Stimulated activated CD4-positive, alpha-beta T cell treated with anti-CD3 and anti-CD28 coated beads, TNF-alpha, amount 100 ng/mL, for 48 hours (primary cell): ENCODE data around the gene RASSF1.

ENCODE experiments used
- DNase-seq, 3 donors: peaks; one replicate each; pipeline ENCODE4 v3.0.0-alpha.2; 2020; ENCODE audit warnings: low read depth in 3 of 3

The RASSF1 gene

DNA sequence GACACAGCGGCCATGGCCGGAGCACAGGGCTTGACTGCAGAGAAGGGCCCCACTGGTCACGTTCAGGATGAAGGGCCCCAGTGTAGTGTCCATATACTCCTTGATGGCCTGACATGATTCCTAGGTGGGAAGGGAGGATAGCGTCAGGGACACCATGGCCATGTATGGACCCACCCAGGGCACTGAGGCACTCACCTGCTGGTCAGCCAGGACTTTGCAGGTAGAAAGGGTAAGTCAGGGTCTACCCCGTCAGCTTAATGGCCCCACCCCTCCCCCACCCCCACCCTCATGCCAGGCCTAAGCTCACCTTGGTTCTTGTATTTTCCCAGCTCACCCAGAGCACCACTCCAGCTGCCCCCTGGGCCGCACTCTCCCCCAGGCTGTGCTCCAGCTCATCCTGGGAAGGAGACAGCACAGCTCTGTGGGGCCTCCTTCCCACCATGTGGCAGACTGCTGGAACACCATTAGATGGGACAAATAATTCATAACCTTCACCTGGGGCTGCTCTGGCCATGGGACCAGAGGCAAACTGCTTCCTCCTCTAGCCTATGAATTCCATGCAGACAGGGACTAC, 39.9 kb downstream of the RASSF1 start:
- no peak for DNase-seq

DNA sequence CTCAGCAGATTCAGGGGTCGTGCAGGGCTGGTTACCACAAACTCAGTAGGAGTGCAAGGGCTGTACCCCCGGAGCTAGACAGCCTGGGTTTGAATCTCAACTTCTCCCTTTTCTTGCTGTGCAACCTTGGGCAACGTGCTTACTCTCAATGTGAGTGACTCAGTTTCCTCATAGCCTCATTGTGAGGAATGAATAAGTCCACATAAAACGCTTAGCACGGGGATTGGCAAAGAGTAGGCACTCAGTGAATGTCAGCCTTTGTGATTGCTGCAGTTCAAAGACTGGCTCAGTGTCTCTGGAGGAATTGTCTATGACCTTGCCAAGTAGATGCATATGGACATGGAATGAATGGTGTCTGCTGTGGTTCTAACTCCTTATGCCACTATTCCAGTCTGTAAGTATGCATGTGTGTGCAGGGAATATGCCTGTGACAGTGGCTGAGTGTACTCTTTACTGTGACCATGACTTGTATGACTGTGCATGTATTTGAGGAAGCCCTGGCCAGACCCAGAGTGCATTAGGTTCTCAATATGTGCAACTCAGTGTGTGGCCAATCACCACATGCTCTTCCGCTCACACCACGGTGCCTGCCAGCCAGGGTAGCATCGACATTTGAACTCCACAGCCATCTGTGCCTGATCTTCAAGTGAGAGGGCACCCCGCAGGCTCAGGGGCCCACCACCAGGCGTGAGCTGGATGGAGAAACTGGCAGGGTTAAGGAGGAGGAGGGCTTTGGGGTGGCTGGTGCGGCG, 40.5 kb downstream of the RASSF1 start:
- DNase-seq, result no peak

DNA sequence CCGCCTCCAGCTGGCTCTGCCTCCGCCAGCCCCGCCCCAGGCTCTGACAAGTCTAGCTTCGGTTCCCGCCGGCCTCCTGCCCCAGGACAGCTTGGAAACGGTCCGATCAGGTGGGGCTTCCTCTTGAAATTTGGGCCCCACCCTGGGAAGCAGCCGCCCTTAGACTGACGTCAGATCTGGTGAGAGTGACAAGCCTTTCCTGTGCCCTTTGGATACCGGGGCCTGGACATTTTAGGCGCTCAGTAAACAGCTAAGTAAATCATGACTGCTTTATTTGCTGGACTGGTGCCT, 41.1 kb downstream of the RASSF1 start:
- no peak for DNase-seq

DNA sequence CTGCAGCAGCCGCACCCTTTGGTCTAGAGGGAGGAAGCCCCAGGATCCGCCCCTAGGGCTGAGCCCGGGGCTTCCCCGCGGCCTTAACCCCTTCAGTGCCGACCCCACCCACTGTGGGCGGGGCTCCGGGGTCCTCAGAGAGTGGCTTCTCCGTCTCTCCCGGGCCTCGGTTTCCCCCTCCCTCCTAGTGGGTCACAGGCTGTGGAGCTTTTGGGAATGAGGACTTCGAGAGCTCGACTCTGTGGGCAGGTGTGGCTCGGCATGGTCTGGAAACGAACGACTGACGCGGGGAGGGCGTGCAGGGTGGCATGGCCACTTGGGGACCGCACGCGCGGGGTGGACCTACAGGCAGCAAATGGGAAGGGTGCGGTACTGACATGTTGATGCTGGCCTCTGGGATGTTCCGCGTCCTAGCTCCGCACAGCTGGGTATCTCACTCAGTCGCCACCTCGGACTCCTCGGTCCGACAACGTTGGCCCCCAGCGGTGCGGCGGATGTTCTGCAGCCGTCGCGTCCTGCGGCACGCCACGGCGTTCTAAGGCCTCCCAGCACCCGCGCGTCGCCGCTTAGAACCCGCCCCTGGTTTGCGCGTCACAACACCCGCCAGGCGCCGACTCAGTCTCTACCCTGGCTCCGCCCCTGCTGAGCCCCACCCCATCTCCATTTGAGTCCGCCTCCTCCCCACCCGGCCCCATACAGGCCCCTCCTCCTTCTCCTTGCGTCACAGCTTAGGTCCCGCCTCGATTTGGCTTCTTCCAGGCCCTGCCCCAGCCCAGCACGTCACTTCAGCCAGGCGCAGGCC, 41.6 kb downstream of the RASSF1 start, which contains the start of the genes HYAL3 and NAA80:
Gene HYAL3, minus strand, starts transcription at position 570 of the 802 bp plus-strand sequence. CDS start 3,803 bp downstream, outside the sequence.
Gene NAA80, minus strand, starts transcription at position 570 of the 802 bp plus-strand sequence. CDS start 1,942 bp downstream, outside the sequence.
- DNase-seq, result peak; percentile 97 to 99 (median 98)

DNA sequence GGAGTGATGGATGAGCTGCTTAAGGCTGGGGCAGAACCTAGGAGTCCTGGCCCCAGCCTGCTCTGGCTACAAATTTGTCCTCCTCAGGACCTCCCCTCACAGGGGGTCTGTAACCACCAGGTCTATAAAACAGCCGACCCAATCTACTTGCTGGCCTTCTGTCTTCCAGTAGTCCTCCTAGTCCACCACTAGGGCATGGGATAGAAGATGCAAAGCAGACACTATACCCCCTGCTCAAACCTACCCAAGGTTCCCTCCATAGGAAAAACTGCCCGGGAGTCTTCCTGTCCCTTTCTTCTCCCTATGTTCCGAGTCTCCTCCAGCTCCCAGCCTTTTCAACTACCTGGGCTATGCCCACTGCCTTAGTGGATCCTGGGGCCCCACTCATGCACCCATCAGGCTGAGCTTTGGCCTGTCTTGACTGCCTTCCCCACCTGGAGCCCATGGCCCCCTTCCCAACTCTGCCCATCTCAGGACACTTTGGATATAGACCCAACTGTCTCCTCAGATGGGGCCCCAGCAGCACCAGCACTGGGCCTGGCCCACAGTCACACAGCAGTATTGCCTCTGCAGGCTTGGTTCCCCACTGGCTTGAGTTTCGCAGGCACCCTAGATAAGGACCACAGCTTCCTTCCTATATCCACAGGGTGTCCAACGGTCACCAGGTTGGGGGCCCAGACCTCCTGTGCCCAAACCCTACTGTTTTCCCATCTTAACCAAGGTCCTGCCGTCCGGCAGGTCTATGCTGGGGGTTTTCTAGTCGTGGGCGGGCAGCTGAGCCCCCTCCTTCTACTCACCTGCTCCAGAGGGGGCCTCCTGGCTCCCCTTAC, 42.5 kb downstream of the RASSF1 start:
- no peak for DNase-seq

DNA sequence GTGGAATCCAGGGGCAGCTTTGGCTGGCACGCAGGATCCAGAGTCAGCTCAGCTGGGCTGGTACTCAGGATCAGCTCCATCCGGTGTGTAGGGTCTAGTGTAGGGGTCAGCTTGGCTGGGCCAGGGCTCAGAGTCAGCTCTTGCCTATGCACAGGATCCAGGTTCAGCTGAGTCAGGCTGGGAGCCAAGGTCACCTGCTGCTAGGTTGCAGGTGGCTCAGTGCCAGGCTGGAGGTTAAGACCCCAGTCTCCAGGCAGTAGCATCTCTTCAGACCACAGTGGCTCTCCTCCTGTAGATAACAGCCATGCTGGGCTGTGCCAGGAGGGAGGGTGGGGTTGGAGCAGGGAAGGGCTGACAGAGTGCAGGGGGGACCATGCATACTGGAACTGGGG, 43.3 kb downstream of the RASSF1 start:
- DNase-seq, result no peak

DNA sequence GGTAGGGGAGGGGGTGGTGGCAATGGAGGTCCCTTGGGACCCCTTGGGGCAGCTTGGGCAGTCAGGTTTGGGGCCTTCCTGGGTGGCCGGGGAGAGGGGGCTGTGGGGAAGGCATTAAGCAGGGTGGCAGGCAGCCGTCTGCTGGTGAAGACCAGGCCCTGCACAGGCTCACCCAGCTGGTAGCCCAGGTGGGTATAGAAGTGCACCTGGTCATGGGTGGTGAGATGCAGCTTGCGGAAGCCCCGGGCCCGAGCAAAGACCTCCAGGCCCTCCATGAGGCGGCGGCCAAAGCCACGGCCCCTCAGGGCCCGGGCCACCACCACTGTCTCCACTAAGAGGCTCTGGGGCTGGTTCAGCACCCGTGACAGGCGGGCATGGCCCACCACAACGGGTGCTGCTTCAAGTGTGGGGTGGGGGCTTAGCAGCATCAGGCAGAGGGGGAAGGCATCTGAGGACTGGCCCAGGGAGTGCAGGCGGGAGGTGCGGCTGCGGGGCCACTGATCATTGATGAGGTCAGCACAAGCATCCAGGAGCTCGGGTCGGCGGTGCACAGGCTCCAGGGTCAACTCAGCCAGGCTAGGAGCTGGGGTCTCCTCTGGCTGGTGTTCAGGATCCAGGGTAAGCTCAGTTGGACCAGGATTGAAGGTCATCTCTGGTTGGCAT, 43.8 kb downstream of the RASSF1 start:
- DNase-seq, result no peak

DNA sequence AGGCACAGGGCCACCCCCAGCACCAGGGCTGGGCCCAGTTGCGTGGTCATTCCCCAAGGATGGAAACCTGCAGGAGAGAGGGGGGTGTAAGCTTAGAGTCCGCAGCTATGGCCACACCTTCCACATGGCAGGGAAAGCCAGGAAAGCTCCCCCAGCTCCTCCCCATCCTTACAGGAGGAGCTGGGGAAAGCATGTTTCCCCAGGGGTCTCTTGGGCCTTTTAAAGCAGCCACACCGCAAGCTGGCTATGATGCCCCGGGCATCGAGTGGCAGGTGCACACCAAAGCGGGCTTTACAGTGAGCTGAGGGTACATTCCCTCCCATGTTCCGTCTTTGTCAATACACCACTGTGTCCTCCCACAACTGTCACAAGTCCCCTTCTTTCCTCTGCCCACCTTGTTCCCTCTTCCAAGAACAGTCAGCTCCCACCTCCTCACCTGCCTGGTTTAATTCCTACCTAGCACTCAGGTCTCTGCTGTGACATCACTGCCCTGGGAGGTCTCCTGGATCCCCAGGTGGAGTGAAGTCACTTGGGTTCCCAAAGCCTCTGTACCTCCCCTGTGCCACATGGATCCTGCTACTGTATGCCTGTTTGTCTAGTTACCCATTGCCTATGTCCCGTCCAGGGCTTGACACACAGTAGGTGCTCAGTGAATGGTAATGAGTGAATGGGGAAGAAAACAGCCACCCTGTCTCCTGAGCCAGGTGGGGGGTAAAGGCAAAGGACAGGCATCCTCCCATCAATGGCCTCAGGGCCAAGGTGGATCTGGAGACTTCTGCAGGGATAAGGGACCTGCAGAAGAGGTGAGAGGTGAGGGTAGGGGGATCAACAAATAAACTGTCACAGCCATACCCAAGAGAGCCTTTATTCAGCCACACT, 44.8 kb downstream of the RASSF1 start:
- DNase-seq, result no peak

DNA sequence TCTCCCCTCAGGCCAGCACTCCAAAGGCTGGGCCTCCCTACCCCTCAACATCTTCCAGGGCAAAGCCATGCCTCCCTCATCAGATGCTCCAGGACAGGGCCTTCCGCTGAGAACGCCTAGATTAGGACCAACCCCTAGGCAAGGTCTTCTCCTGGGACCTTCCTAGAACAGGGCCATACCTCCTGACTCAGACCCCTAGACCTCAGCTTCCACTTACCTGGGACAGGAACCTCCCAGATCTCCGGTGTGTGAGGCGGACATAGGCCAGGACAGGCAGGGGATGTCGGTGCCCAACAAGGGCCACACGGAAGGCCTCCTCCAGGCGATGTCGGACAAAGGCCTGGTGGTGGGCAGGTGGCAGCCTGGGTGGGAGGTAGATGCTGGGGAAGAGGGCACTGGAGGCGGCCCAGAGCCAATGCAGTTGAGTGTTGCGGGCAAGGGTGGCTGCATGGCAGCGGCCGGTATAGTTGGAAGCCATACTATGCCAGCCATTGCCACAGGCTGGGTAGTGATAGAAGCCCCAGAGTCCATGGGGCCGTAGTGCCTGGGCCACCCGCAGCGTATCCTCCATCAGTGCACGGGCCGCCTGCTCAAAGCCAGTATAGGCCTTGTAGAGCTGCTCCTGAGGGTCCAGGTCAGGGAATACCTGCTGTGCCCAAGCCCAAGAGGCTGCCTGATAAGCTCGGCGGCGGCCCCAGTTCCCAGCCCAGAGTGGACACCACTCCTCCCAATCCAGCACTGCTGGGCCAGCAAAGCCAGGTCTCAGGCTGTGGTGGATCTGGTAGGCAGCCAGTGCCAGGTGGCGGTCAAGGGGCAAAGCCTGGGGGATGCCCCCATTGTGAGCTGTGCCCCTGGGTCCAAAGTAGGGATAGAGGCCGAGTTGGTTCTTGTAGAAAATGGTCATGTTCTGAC, 45.9 kb downstream of the RASSF1 start:
- no peak for DNase-seq

DNA sequence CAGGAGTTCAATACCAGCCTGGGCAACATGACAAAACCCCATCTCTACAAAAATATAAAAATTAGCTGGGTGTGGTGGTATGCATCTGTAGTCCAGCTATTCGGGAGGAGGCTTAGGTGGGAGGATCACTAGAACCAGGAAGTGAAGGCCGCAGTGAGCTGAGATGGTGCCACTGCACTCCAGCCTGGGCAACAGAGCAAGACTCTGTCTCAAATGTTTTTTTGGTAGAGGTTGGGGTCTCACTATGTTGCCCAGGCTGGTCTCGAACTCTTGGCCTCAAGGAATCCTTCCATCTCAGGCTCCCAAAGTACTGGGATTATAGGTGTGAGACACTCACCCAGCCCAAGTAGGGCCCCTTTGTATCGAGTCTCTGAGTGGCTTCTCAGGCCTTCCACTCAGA, 46.5 kb downstream of the RASSF1 start:
- no peak for DNase-seq

DNA sequence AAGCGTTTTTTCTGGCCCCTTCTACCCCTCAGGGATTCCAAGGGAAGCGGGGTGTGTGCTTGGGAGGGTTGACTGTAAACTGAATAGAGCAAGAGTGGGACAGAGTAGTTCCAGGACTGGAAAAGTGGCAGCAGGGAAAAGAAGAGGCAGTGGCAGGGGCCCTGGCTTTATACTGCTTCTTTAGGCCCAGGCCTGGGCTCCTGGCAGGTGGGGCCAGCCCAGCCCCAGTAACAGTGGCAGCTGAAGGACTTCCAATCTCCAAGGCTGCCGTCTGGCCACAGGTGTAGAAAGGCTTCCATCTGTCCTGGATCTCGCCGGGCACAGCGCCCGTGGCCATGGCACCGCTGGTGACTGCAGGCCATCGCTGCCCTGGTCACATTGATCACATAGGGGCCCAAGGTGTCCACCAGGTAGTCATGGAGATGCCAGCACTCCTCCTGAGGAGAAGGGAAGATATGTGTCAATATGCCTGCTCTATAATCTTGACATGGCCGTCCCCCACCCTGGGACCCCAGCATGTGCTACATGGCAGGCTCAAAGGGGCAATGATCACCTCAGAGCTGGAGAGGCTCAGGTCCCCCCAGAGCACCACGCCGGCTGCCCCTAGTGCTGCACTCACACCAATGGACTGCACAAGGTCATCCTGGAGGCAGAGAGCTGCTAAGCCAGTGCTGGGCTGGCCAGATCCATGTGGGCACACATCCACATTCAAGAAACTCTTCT, 47.4 kb downstream of the RASSF1 start:
- DNase-seq, result no peak

DNA sequence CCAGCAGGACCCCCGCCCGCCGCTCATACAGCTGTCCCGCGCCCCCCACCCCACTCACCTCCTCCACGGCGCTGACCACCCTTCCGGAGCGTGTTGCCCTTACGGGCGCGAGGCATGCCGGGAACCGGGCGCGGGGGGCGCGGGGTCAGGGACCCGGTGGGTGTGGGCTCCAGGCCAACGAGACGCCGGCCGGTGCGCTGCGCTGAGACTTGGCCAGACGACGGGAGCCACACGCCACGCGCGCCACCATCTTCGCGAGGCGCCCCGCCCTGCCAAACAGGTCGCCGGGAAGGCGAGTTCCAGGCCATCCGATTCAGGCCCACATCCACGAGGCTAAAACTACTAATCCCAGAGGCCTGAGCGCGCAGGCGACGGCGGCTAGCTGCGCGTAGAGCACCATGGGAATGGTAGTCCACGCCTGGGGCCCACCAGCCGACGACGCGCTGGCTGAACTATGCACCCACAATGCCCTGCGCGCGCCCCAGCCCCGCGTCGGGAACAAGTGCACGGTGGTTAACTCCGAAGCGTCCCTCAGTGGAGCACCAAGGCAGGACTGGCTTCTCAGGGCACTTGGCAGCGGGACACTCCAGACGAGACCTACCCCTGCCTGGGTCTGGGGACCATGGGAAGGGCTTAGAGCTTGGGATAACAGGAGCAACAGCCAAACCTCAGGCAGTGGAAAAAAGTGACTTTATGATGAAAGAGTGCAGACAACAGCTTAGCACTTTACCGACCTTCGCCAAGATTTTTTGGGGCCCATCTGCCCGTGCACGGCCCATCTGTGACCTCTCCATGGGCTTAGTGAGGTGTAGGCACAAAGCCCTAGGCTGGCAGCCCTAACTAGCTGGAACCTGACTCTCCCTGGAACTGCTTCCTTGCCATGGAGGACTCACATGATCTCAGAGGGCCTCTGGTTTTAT, 48.2 kb downstream of the RASSF1 start, which contains the start of gene IFRD2:
Gene IFRD2, minus strand, starts transcription at position 271 of the 920 bp plus-strand sequence. Its CDS starts 155 bp downstream, at position 116.
- DNase-seq, result peak; percentile 90 to 94 (median 91)

DNA sequence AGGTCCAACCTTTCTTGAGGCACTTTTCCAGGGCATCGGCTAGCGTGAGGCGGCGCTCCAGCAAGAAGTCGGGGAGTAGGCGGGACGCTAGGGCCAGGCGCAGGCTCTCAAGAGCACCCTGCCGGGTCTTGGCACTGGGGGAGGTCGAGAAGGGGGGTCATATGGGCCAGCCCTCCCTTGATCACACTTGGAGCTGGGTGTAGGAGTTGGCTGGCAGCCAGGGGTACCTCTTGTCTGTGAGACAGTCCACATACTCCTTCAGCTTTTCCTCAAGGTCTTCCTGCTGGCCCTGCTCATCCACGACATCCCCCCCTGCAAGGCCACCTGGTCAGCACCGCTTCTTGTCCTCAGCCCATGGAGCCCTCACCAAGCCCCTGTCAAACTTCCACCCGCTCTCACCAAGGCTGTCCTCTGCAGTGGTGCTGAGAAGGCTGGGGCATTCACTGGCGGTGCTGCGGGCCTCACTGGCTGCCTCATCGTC, 50.4 kb downstream of the RASSF1 start:
- no peak for DNase-seq

DNA sequence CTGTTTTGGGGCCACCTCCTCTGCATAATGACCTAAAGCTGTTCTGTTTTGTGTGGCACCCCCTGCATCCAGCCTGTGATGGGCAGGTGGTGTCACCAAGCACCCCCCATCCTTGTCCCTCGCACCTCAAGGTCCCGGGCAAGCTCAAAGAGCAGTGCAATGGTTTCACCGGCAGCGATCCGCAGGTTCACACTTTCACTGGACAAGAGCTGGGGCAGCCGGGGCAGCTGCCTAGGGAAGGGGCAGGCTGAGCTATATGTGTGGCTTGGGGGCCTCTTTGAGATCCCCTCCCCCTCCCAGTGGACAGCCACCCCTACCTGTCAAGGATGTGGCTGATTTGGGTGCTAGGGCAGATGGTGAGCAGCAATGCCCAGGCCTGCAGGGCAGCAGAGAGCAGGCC, 51.5 kb downstream of the RASSF1 start:
- no peak for DNase-seq

DNA sequence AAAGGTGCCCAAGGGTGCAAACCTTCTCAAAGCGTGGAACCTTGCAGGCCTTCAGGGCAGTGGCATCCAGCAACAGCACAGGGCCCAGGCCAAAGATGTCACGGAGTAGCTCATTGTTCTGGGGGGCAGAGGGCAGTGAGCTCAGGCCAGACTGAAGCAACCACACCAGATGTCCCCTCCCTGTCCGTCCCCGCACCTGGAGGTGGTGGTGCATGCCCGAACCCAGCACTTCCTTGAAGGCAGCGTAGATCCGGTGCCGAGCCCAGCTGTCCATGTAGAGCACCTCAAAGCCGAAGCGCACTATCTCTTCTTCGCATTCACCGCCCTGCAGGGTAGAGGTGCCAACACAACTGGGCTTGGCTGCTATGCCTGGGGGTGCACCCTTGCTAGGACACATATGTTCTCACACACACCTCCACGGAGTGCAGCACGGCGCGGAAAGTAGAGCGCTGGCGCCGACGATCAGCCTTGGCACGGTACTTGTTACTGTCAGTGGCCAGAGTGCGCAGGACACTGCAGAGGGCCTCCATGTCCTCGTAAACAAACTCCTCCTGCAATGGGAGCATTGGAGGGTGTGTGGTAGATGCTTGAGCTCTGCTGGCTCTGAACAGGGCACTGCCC, 52.1 kb downstream of the RASSF1 start:
- no peak for DNase-seq

DNA sequence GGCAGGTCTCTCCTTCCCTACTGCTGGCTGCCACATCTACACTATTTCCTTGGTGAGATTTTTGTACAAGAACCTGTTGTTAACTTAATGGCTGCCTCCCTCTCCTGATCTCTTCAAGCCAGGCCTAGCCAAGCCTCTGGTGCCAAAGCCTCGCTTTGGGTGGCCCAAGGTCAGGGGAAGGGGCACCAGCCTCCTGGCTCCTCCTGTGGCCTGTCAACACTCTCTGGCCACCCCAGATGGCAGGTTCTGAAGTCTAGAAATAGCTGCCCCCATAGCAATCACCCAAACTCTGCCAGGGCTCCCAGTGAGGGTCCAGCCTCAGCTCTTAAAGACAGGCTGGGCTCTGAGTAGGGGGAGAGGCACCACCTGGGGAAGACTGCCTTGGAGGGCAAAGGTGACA, 53.4 kb downstream of the RASSF1 start:
- DNase-seq, result no peak
